Right atrium auricular region (tissue), 2 donors: ENCODE measurements around the gene SLC39A9. TPM values are rescaled to one million over a fixed set of nuclear protein-coding genes. Genes with fewer than 3 reads are reported as not detected.
"Not testable (repeated sequence)": the region's sequence is repeated elsewhere in the genome, so short reads cannot be mapped to it uniquely, and the experiment has no call there.

ENCODE experiments used
- DNase-seq: peaks from one replicate; pipeline ENCODE4 v3.0.0-alpha.2; 2019; ENCODE audit warnings: low spot score
- H3K27ac ChIP-seq, 2 donors: fragments of 200-600 bp; sonication (generic); 1 replicate in 1 of 2; 2 replicates in 1 of 2; pipeline ENCODE4 v1.5.1; 2016 to 2019
- H3K27me3 ChIP-seq, 2 donors: fragments of 200-600 bp; sonication (generic); one replicate each; pipeline versions ENCODE4 v1.5.1 to v1.6.0; 2017 to 2019
- H3K36me3 ChIP-seq: fragments of 200-600 bp; sonication (generic); one replicate; pipeline ENCODE4 v1.5.1; 2016
- H3K4me1 ChIP-seq, 2 donors: fragments of 200-600 bp; sonication (generic); one replicate each; pipeline versions ENCODE4 v1.5.1 to v1.6.0; 2017 to 2019
- H3K4me3 ChIP-seq, 2 donors: fragments of 200-600 bp; sonication (generic); 1 replicate in 1 of 2; 2 replicates in 1 of 2; pipeline ENCODE4 v1.5.1; 2017 to 2019; ENCODE audit warnings: mild to moderate bottlenecking in 1 of 2, moderate library complexity in 1 of 2
- H3K9me3 ChIP-seq, 2 donors: fragments of 200-600 bp; sonication (generic); one replicate each; pipeline ENCODE4 v1.5.1; 2019
- CTCF ChIP-seq, 2 donors: fragments of 200-600 bp; sonication (generic); IDR thresholded peaks; one replicate each; pipeline ENCODE4 v1.5.1; 2019; ENCODE audit warnings: antibody characterized with exemption in 2 of 2
- total RNA-seq, 2 donors: library from RNA; depleted of rRNA; stranded (reverse); fragments of >200 nt; gene quantifications; one replicate each; pipeline ENCODE4 v1.1.0, GENCODE V29; 2016

The SLC39A9 gene
- total RNA-seq, 2 donors from 2014 or later = 29.3 to 37.5 TPM

- H3K4me3 ChIP-seq = no peak overlapping the region
These were observed 94.5 kb downstream of the SLC39A9 start for GRCh38 chr14:69493038-69493437.

GRCh38 chr14:69493791-69494190, 95.3 kb downstream of the SLC39A9 start:
- Histone ChIP-seq H3K36me3 (no peaks in the 10 kb centered on the region), H3K4me3 (no peak overlapping the region), H3K27ac (no peak overlapping the region), H3K4me1 (no peaks in the 10 kb centered on the region), H3K9me3 (no peaks in the 10 kb centered on the region), H3K27me3 (no peaks in the 10 kb centered on the region)
- DNase-seq = no peak
- no peak for TF ChIP-seq CTCF (IDR thresholded peaks at IDR 0.05)

More at GRCh38 chr14:69493038-69493437, 94.5 kb downstream of the SLC39A9 start:
- Histone ChIP-seq H3K27me3 (no peaks in the 10 kb centered on the region), H3K9me3 (no peaks in the 10 kb centered on the region), H3K36me3 (no peaks in the 10 kb centered on the region), H3K27ac (no peak overlapping the region), H3K4me1 (no peaks in the 10 kb centered on the region)
- DNase-seq = no peak
- TF ChIP-seq CTCF (IDR thresholded peaks at IDR 0.05) = no peak

GRCh38 chr14:69495341-69495921, 96.9 kb downstream of the SLC39A9 start:
- Histone ChIP-seq H3K27ac (no peak overlapping the region), H3K4me1 (no peaks in the 10 kb centered on the region), H3K27me3 (no peaks in the 10 kb centered on the region), H3K36me3 (no peaks in the 10 kb centered on the region), H3K9me3 (no peaks in the 10 kb centered on the region), H3K4me3 (no peak overlapping the region)
- DNase-seq = no peak
- TF ChIP-seq CTCF (IDR thresholded peaks at IDR 0.05) = no peak

GRCh38 chr14:69497866-69498265, 99.4 kb downstream of the SLC39A9 start:
- H3K4me1 ChIP-seq = peaks cover 0 to 17% of the 10 kb centered on the region in 2 donors
- not testable (repeated sequence) for H3K27me3 ChIP-seq, DNase-seq, H3K27ac ChIP-seq, H3K4me3 ChIP-seq, H3K9me3 ChIP-seq, H3K36me3 ChIP-seq

- H3K4me1 ChIP-seq = peaks cover 0 to 17% of the 10 kb centered on the region in 2 donors
- DNase-seq, H3K36me3 ChIP-seq, H3K9me3 ChIP-seq, H3K27me3 ChIP-seq, H3K4me3 ChIP-seq, H3K27ac ChIP-seq: not testable (repeated sequence)
These were observed 99.8 kb downstream of the SLC39A9 start for GRCh38 chr14:69498286-69498685.

GRCh38 chr14:69499436-69499835, 100.9 kb downstream of the SLC39A9 start:
- no peak overlapping the region for H3K4me3 ChIP-seq
- no peaks in the 10 kb centered on the region for H3K36me3 ChIP-seq
- H3K27ac ChIP-seq = no peak overlapping the region
- DNase-seq = no peak
- no peak for TF ChIP-seq CTCF (IDR thresholded peaks at IDR 0.05)
- H3K27me3 ChIP-seq = no peaks in the 10 kb centered on the region
- no peaks in the 10 kb centered on the region for H3K9me3 ChIP-seq
- H3K4me1 ChIP-seq = peaks cover 0 to 17% of the 10 kb centered on the region in 2 donors

- no peaks in the 10 kb centered on the region for H3K9me3 ChIP-seq
- H3K4me1 ChIP-seq = peaks cover 0 to 17% of the 10 kb centered on the region in 2 donors
- no peaks in the 10 kb centered on the region for H3K36me3 ChIP-seq
- no peak overlapping the region for H3K4me3 ChIP-seq
- H3K27me3 ChIP-seq = no peaks in the 10 kb centered on the region
- no peak for DNase-seq
- TF ChIP-seq CTCF (IDR thresholded peaks at IDR 0.05) = no peak
- no peak overlapping the region for H3K27ac ChIP-seq
These were observed 101.6 kb downstream of the SLC39A9 start for GRCh38 chr14:69500096-69500495.
